NT2/D1 (cell line): Measurements from ENCODE around the gene BARHL2.

Experiments used
- SUZ12 ChIP-seq: IDR thresholded peaks from 2 replicates; pipeline ENCODE4 v1.6.1; 2011; ENCODE audit not compliant: insufficient read length, insufficient read depth; ENCODE audit errors: extremely low read depth
- YY1 ChIP-seq: IDR thresholded peaks from 2 replicates; pipeline ENCODE4 v1.6.1; 2011; ENCODE audit not compliant: insufficient read length, insufficient read depth
- ZNF274 ChIP-seq: IDR thresholded peaks from 2 replicates; pipeline ENCODE4 v1.6.1; 2011; ENCODE audit warnings: mild to moderate bottlenecking, low read depth, low read length

DNA sequence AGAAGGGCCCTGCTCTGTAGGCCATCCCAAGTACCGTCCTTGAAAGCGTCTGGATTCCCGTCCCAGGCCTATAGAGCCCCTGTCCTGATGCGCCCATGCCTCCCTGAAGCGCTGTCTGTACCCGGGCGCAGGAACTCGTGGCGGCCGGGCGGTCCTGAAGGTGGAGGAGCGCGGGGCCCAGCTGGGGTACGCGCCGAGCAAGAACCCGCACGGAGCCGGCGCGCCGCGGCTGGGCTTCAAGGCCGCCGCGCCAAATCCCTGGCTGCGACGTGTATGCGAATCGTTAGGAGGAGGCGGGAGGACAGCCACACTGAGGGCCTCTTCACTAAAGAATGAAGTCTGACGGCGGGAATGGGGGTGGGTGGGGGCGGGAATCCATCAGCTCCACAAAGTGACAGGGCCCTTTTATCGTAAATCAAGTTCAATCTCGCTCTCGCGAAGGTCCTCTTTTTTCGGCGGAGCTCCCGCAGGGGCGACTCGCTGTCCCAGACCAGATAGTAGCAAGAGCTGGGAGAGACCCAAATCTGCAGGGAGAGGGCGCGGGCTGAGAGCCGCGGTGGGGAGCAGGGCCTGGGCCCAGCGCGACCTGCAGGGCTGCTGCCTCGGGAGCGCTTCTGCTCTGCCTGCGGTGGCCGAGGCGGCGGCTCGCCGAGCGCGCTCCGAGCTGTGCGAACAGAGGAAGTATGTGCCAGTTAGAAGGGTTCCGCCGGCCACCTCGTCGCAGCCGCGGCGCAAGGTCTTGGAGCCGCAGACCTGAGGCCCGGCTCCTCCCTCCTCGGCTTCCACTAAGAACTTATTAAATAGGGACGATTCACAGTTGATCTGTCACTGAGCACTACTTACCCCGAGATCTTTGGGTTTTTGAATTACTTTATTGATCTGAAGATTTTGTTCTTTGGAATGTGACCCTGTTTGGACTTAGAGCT is 10.4 kb downstream of the BARHL2 start:
- TF ChIP-seq SUZ12 (no peak), ZNF274 (no peak), YY1 (no peak)
